ENCODE data around the gene TNFAIP2.

Gene TNFAIP2

GRCh38 chr14:103125098-103126070 is 2.1 kb downstream of the TNFAIP2 start:
- no peak for DNase-seq

- no peak for DNase-seq
Measured at GRCh38 chr14:103126088-103126872, 3.0 kb downstream of the TNFAIP2 start.

- no peak for DNase-seq
Measured at GRCh38 chr14:103126873-103127304, 3.6 kb downstream of the TNFAIP2 start.

GRCh38 chr14:103127356-103127755 is 4.1 kb downstream of the TNFAIP2 start:
- no peak for DNase-seq

- DNase-seq, result no peak
Measured at GRCh38 chr14:103127861-103128598, 4.8 kb downstream of the TNFAIP2 start.

GRCh38 chr14:103128631-103129300 is 5.5 kb downstream of the TNFAIP2 start:
- DNase-seq, result no peak

GRCh38 chr14:103129301-103130016 is 6.2 kb downstream of the TNFAIP2 start:
- DNase-seq, result no peak

GRCh38 chr14:103130017-103130764 is 6.9 kb downstream of the TNFAIP2 start:
- DNase-seq, result no peak

GRCh38 chr14:103130965-103131364 is 7.7 kb downstream of the TNFAIP2 start:
- DNase-seq, result no peak

GRCh38 chr14:103131580-103131979 is 8.3 kb downstream of the TNFAIP2 start:
- no peak for DNase-seq

GRCh38 chr14:103132381-103133209 is 9.3 kb downstream of the TNFAIP2 start:
- no peak for DNase-seq

- DNase-seq, result no peak
Measured at GRCh38 chr14:103133210-103134140, 10.2 kb downstream of the TNFAIP2 start.

GRCh38 chr14:103134405-103134804 is 11.1 kb downstream of the TNFAIP2 start:
- DNase-seq, result no peak

- DNase-seq, result no peak
Measured at GRCh38 chr14:103134919-103135318, 11.7 kb downstream of the TNFAIP2 start.

GRCh38 chr14:103135333-103136260 is 12.3 kb downstream of the TNFAIP2 start:
- DNase-seq, result no peak

GRCh38 chr14:103136388-103137271 is 13.4 kb downstream of the TNFAIP2 start:
- DNase-seq, result no peak
